ENCODE data around the gene CD4.
"Not testable (repeated sequence)": the region's sequence is repeated elsewhere in the genome, so short reads cannot be mapped to it uniquely, and the experiment has no call there.

DNA sequence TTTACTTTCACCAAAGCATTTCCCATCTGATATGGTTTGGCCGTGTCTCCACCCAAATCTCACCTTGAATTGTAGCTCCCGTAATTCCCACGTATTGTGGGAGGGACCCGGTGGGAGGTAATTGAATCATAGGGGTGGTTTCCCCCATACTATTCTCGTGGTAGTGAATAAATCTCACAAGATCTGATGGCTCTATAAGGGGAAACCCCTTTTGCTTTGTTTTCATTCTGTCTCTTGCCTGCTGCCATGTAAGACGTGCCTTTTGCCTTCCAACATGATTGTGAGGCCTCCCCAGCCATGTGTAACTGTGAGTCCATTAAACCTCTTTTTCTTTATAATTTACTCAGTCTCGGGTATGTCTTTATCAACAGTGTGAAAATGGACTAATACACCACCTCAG, 46.0 kb upstream of the CD4 start:
- TF ChIP-seq, protein P1, sequence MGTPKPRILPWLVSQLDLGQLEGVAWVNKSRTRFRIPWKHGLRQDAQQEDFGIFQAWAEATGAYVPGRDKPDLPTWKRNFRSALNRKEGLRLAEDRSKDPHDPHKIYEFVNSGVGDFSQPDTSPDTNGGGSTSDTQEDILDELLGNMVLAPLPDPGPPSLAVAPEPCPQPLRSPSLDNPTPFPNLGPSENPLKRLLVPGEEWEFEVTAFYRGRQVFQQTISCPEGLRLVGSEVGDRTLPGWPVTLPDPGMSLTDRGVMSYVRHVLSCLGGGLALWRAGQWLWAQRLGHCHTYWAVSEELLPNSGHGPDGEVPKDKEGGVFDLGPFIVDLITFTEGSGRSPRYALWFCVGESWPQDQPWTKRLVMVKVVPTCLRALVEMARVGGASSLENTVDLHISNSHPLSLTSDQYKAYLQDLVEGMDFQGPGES (IDR thresholded peaks at IDR 0.05; ENCODE audit: low read depth, low read length), result not testable (repeated sequence)
- TF ChIP-seq, protein P2, sequence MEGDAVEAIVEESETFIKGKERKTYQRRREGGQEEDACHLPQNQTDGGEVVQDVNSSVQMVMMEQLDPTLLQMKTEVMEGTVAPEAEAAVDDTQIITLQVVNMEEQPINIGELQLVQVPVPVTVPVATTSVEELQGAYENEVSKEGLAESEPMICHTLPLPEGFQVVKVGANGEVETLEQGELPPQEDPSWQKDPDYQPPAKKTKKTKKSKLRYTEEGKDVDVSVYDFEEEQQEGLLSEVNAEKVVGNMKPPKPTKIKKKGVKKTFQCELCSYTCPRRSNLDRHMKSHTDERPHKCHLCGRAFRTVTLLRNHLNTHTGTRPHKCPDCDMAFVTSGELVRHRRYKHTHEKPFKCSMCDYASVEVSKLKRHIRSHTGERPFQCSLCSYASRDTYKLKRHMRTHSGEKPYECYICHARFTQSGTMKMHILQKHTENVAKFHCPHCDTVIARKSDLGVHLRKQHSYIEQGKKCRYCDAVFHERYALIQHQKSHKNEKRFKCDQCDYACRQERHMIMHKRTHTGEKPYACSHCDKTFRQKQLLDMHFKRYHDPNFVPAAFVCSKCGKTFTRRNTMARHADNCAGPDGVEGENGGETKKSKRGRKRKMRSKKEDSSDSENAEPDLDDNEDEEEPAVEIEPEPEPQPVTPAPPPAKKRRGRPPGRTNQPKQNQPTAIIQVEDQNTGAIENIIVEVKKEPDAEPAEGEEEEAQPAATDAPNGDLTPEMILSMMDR (IDR thresholded peaks at IDR 0.05), result not testable (repeated sequence)
- TF ChIP-seq EP300 (IDR thresholded peaks at IDR 0.05; ENCODE audit: borderline replicate concordance in 1 of 2, low read depth in 1 of 2, low read length in 1 of 2), result not testable (repeated sequence)
- TF ChIP-seq, protein P3, sequence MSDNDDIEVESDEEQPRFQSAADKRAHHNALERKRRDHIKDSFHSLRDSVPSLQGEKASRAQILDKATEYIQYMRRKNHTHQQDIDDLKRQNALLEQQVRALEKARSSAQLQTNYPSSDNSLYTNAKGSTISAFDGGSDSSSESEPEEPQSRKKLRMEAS (IDR thresholded peaks at IDR 0.05; ENCODE audit: low read depth), result not testable (repeated sequence)
